Upper lobe of left lung (tissue), 6 donors: ENCODE measurements around the gene RUNDC3A. TPM values are rescaled to one million over a fixed set of nuclear protein-coding genes. Genes with fewer than 3 reads are reported as not detected.
A peak's percentile ranks its signal among the peaks of the same experiment; 100 is the strongest.

Experiments
- ATAC-seq, 2 donors: fragments of 200-7000 bp; cut with Tn5 transposase; one replicate each; pipeline ENCODE4 v1.9.1; 2022; ENCODE audit warnings: mild to moderate bottlenecking in 2 of 2, moderate library complexity in 2 of 2; ENCODE audit not compliant: low FRiP score in 2 of 2
- DNase-seq, 2 donors: peaks; one replicate each; pipeline ENCODE4 v3.0.0-alpha.2; 2019 to 2020
- H3K27ac ChIP-seq, 4 donors: fragments of 200-600 bp; sonication (generic); one replicate each; pipeline ENCODE4 v1.5.1; 2016 to 2019
- H3K27me3 ChIP-seq, 4 donors: fragments of 200-600 bp; sonication (generic); one replicate each; pipeline ENCODE4 v1.5.1; 2017 to 2019
- H3K36me3 ChIP-seq, 4 donors: fragments of 200-600 bp; sonication (generic); one replicate each; pipeline ENCODE4 v1.5.1; 2016 to 2019
- H3K4me1 ChIP-seq, 4 donors: fragments of 200-600 bp; sonication (generic); one replicate each; pipeline ENCODE4 v1.5.1; 2018 to 2019
- H3K4me3 ChIP-seq, 4 donors: fragments of 200-600 bp; sonication (generic); one replicate each; pipeline ENCODE4 v1.5.1; 2017 to 2019; ENCODE audit warnings: mild to moderate bottlenecking in 2 of 4, moderate library complexity in 1 of 4
- H3K9me3 ChIP-seq, 4 donors: fragments of 200-600 bp; sonication (generic); one replicate each; pipeline ENCODE4 v1.5.1; 2018 to 2019
- EP300 ChIP-seq, 4 donors: sonication (generic); formaldehyde crosslinking; IDR thresholded peaks; one replicate each; pipeline ENCODE4 v1.5.1; 2017; ENCODE audit warnings: antibody characterized with exemption in 4 of 4, control low read depth in 2 of 4
- POLR2A ChIP-seq, 4 donors: fragments of 450-650 bp; IDR thresholded peaks; one replicate each; pipeline ENCODE4 v1.5.1; 2016 to 2017; ENCODE audit warnings: antibody characterized with exemption in 4 of 4, mild to moderate bottlenecking in 2 of 4
- POLR2AphosphoS5 ChIP-seq, 2 donors: sonication (generic); formaldehyde crosslinking; IDR thresholded peaks; one replicate each; pipeline ENCODE4 v1.5.1; 2017; ENCODE audit warnings: antibody characterized with exemption in 2 of 2
- WGBS, 2 donors: methylation state at CpG; one replicate each; pipeline ENCODE4 v1.1.5; 2017 to 2018; 5-methylcytosine and 5-hydroxymethylcytosine counted together
- total RNA-seq, 6 donors: library from RNA; depleted of rRNA in 4 of 6; stranded (reverse); fragments of >200 nt in 4 of 6; gene quantifications; one replicate each; pipeline versions ENCODE4 v1.1.0 to v1.2.1, GENCODE V29; 2016 to 2021
- TF ChIP-seq, protein P1 (sequence below), 6 experiments: fragments of 450-650 bp in 4 of 6; fragments of 200-600 bp in 2 of 6; sonication (generic) in 2 of 6; IDR thresholded peaks; one replicate each; pipeline ENCODE4 v1.5.1; 2016 to 2019; ENCODE audit warnings: antibody characterized with exemption in 6 of 6
- donor health status: DM: no; HTN: no; CAD: no; lungs with moderate emphysema.
- donor health status: DM: no; HTN: yes; CAD: no; lungs with severe emphysema.

RUNDC3A gene
- total RNA-seq, 6 donors from 2014 or later, result 0.13 to 2.6 (median 1.0) TPM; not detected in 3

DNA sequence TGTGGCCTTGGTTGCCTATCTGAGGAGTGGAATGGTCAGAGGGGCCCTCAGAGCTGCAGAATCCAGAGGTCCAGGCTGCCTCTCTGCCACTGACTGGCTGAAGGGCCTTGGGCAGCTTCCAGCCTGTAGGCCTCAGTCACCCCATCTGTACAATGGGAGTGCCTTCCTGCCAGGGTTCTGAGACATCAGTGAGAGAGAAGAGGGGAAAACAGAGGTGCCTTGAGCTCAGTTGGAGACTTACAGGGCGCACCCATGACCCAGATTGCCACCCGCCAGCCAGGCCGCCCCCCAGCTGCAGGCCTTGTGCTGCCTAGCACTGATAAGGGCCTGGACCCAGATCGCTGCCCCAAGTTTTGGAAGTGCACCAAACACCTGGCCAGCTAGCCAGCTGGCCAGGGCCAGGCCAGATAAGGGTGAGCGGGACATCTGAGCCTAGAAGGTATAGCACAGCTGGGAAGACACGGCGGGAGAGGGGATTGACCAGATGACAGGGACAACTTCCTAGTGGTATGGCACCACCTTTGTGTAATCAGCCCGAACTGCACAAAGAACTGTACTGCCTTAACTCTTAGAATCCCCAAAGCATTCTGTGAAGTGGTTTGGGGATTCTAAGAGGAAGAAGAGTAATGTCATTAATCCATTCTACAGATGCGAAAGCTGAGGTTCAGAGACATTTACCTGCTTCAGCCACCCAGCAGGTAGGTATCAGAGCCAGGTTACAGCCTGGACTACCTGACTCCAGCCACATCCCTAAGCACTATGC lies 41.8 kb upstream of the RUNDC3A start:
- DNase-seq (no peak), ATAC-seq (no peak)
- Histone ChIP-seq H3K27me3 (no peaks in the 10 kb centered on the region), H3K4me1 (no peaks in the 10 kb centered on the region), H3K9me3 (no peaks in the 10 kb centered on the region), H3K27ac (no peak overlapping the region), H3K36me3 (no peaks in the 10 kb centered on the region), H3K4me3 (no peak overlapping the region)
- TF ChIP-seq POLR2AphosphoS5 (IDR thresholded peaks at IDR 0.05) (no peak), EP300 (IDR thresholded peaks at IDR 0.05) (no peak), POLR2A (IDR thresholded peaks at IDR 0.05) (no peak)
- TF ChIP-seq, protein P1, sequence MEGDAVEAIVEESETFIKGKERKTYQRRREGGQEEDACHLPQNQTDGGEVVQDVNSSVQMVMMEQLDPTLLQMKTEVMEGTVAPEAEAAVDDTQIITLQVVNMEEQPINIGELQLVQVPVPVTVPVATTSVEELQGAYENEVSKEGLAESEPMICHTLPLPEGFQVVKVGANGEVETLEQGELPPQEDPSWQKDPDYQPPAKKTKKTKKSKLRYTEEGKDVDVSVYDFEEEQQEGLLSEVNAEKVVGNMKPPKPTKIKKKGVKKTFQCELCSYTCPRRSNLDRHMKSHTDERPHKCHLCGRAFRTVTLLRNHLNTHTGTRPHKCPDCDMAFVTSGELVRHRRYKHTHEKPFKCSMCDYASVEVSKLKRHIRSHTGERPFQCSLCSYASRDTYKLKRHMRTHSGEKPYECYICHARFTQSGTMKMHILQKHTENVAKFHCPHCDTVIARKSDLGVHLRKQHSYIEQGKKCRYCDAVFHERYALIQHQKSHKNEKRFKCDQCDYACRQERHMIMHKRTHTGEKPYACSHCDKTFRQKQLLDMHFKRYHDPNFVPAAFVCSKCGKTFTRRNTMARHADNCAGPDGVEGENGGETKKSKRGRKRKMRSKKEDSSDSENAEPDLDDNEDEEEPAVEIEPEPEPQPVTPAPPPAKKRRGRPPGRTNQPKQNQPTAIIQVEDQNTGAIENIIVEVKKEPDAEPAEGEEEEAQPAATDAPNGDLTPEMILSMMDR (IDR thresholded peaks at IDR 0.05), result no peak
- WGBS, 2 donors, result 51 to 74% methylated on average over 5 to 9 of the region's 9 CpGs

DNA sequence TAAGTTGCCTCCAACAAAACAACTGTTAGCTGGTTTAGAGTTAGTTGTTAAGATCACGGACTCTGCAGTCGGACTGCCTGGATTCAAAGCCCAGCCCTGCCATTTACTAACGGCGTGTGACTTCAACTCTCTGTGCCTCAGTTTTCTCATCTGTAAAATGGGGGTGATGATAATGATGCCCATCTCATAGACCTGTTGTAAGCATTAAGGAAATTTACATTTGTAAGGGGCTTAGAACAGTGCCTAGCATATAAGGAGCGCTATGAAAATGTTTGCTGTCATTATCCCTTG lies 41.3 kb upstream of the RUNDC3A start:
- Histone ChIP-seq H3K9me3 (no peaks in the 10 kb centered on the region), H3K4me1 (no peaks in the 10 kb centered on the region), H3K4me3 (no peak overlapping the region), H3K36me3 (no peaks in the 10 kb centered on the region), H3K27ac (no peak overlapping the region), H3K27me3 (no peaks in the 10 kb centered on the region)
- no peak for DNase-seq
- 96% methylated on average over 5 of the region's 5 CpGs for WGBS, 2 donors
- no peak for ATAC-seq
- TF ChIP-seq, protein P1 (IDR thresholded peaks at IDR 0.05), result no peak
- no peak for TF ChIP-seq POLR2A (IDR thresholded peaks at IDR 0.05)
- no peak for TF ChIP-seq EP300 (IDR thresholded peaks at IDR 0.05)
- no peak for TF ChIP-seq POLR2AphosphoS5 (IDR thresholded peaks at IDR 0.05)

DNA sequence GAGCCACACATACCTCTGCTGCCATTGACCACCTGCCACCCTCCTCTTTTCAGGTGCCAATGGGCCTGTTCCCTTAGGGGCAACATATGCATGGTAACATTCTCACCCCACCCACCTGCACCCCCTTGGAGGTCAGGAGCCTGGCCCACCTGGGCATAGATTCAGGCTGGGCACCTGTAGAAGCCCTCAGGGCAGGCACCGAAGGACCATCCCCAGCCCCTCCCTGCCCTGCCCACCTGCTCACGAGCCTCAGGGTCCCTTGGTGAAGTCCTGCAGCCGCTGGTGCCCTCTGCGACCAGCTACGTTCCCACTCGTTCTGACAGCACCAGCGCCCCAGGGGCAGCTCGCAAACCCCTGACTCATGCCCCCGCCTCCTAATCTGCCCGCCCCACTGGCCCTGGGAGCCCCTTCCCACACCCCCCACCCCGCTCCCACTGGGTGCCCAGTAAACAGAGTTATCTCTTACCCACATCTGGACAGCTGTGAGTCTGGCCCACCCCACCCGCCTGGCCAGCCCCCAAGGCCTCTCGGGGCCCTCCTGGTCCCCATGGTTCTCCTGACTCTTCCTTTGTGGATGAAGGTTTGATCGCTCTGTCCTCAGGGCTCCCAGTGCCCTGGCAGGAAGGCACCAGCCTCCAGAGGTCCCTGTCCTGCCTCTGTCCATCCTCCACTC lies 40.4 kb upstream of the RUNDC3A start, which contains the start of gene SLC4A1:
TSS of gene SLC4A1 (minus strand) at position 318 of the 673 bp plus-strand sequence. CDS start 5,269 bp downstream, outside the sequence.
- WGBS, 2 donors, result 72 to 75% methylated on average over 9 to 11 of the region's 14 CpGs
- H3K4me3 ChIP-seq, result no peak within 1 kb of the TSS
- ATAC-seq, result no peak
- H3K27ac ChIP-seq, result peak within 1 kb of the TSS in 1 of 4 donors; percentile 9
- H3K9me3 ChIP-seq, result no peaks in the 10 kb centered on the region
- no peaks in the 10 kb centered on the region for H3K36me3 ChIP-seq
- TF ChIP-seq, protein P1 (IDR thresholded peaks at IDR 0.05), result no peak
- no peaks in the 10 kb centered on the region for H3K27me3 ChIP-seq
- DNase-seq, result peak in 1 of 2 donors; percentile 59
- H3K4me1 ChIP-seq, result peaks cover 0 to 7% (median 3%) of the 10 kb centered on the region in 4 donors

DNA sequence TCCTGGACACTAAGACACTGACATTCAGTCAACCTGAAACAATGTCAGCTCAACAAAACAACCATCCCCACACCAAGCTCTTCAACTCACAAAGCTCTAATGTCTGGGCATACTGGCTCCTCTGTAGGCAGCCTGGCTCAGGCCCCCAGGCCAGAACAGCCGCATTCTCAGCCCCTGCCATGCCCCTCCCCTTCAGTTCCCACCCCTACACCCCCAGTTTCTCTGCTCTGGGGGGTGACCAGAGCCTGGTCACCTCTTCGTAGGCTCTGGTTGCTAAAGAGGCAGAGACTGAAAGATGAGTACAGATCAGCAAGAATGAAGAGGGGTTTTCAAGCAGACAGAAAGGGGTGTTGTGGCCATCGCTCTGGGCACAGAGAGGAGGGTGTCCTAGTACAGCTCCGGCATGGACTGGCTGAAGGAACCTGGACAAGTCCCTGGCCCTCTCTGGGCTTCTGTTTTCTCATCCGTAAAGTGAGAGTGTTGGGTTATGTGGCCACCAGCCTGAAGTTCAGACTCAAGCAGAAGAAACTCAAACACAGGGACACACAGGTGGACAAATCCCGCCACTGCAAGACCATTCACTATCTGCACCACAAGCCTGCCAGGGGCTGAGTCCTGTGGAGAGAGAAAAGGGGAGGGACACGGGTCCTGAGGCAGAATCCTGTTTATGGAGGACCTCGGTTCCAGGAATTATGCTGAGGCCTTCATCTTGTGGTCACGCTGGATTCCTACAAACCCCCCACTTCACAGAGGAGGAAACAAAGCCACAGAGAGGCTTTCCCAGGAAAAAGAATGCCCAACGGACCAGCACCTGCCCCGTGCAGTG lies 39.5 kb upstream of the RUNDC3A start:
- TF ChIP-seq EP300 (IDR thresholded peaks at IDR 0.05), result no peak
- no peak for TF ChIP-seq POLR2AphosphoS5 (IDR thresholded peaks at IDR 0.05)
- no peak for TF ChIP-seq POLR2A (IDR thresholded peaks at IDR 0.05)
- TF ChIP-seq, protein P1 (IDR thresholded peaks at IDR 0.05), result no peak
- no peaks in the 10 kb centered on the region for H3K9me3 ChIP-seq
- no peak for DNase-seq
- peaks cover 0 to 7% (median 3%) of the 10 kb centered on the region in 4 donors for H3K4me1 ChIP-seq
- no peak for ATAC-seq
- H3K36me3 ChIP-seq, result no peaks in the 10 kb centered on the region
- H3K27me3 ChIP-seq, result no peaks in the 10 kb centered on the region
- H3K27ac ChIP-seq, result peak overlapping the region in 1 of 4 donors; percentile 61
- no peak overlapping the region for H3K4me3 ChIP-seq
- WGBS, 2 donors, result 73 to 76% methylated on average over 10 to 11 of the region's 11 CpGs
